Prostate gland (tissue), 2 donors: Measurements from ENCODE around the gene PSMA2. TPM values are rescaled to one million over a fixed set of nuclear protein-coding genes. Genes with fewer than 3 reads are reported as not detected.

Source experiments
- DNase-seq: peaks from one replicate; pipeline ENCODE4 v3.0.0-alpha.2; 2019; ENCODE audit warnings: low spot score
- H3K27ac ChIP-seq, 2 donors: fragments of 200-600 bp; sonication (generic); 2 replicates each; pipeline ENCODE4 v1.5.1; 2017 to 2019
- H3K27me3 ChIP-seq: fragments of 200-600 bp; sonication (generic); replicated peaks from 2 replicates; pipeline ENCODE4 v1.5.1; 2019; ENCODE audit not compliant: insufficient read depth
- H3K36me3 ChIP-seq, 2 donors: fragments of 200-600 bp; sonication (generic); 1 replicate in 1 of 2; 2 replicates in 1 of 2; pipeline versions ENCODE4 v1.5.1 to v1.8.1; 2017 to 2019
- H3K4me1 ChIP-seq: fragments of 200-600 bp; sonication (generic); replicated peaks from 2 replicates; pipeline ENCODE4 v1.5.1; 2019
- H3K4me3 ChIP-seq, 2 donors: fragments of 200-600 bp; sonication (generic); 2 replicates each; pipeline ENCODE4 v1.5.1; 2017 to 2019
- H3K9me3 ChIP-seq: fragments of 200-600 bp; sonication (generic); 2 replicates; pipeline ENCODE4 v1.5.1; 2017
- CTCF ChIP-seq, 4 experiments: fragments of 200-600 bp in 2 of 4; fragments of 450-650 bp in 2 of 4; sonication (generic) in 2 of 4; IDR thresholded peaks; 1 replicate in 3 of 4; 2 replicates in 1 of 4; pipeline ENCODE4 v1.5.1; 2016 to 2019; ENCODE audit warnings: antibody characterized with exemption in 4 of 4, mild to moderate bottlenecking in 2 of 4, moderate library complexity in 2 of 4
- POLR2A ChIP-seq: fragments of 450-650 bp; IDR thresholded peaks from one replicate; pipeline ENCODE4 v1.6.1; 2016; ENCODE audit warnings: antibody characterized with exemption, mild to moderate bottlenecking
- POLR2AphosphoS5 ChIP-seq: sonication (generic); formaldehyde crosslinking; IDR thresholded peaks from one replicate; pipeline ENCODE4 v1.6.1; 2017; ENCODE audit warnings: antibody characterized with exemption
- WGBS: methylation state at CpG from one replicate; pipeline ENCODE4 v1.1.5; 2018; 5-methylcytosine and 5-hydroxymethylcytosine counted together
- intact Hi-C: fragments of 100-400 bp; cut with DNase I; formaldehyde crosslinking; loops from one replicate; pipeline ENCODE4 v1.14.2; 2022
- total RNA-seq, 2 donors: library from RNA; depleted of rRNA; stranded (reverse); fragments of >200 nt; gene quantifications; one replicate each; pipeline ENCODE4 v1.1.0, GENCODE V29; 2016

Gene PSMA2
- total RNA-seq, 2 donors from 2014 or later: 56.2 to 79.1 TPM

- no peak for TF ChIP-seq POLR2A
- no peak for TF ChIP-seq POLR2AphosphoS5
- TF ChIP-seq CTCF (IDR thresholded peaks at IDR 0.05): no peak
- Histone ChIP-seq H3K9me3 (no peaks in the 10 kb centered on the region), H3K27me3 (no peaks in the 10 kb centered on the region), H3K36me3 (peaks cover 0 to 2% of the 10 kb centered on the region in 2 donors), H3K4me3 (no peak overlapping the region), H3K4me1 (peaks cover 7% of the 10 kb centered on the region), H3K27ac (no peak overlapping the region)
- WGBS: 51% methylated on average over 3 of the region's 3 CpGs
- no peak for DNase-seq
- intact Hi-C loops: no loop called here
These were observed 2.5 kb downstream of the PSMA2 start for GRCh38 chr7:42929449-42929848.

- H3K4me1 ChIP-seq: peaks cover 7% of the 10 kb centered on the region
- no peak for TF ChIP-seq POLR2A
- no peak for TF ChIP-seq CTCF (IDR thresholded peaks at IDR 0.05)
- TF ChIP-seq POLR2AphosphoS5: no peak
- no peaks in the 10 kb centered on the region for H3K9me3 ChIP-seq
- intact Hi-C loops: no loop called here
- H3K36me3 ChIP-seq: peaks cover 0 to 2% of the 10 kb centered on the region in 2 donors
- no peak for DNase-seq
- no peak overlapping the region for H3K4me3 ChIP-seq
- 51% methylated on average over 3 of the region's 3 CpGs for WGBS
- H3K27me3 ChIP-seq: no peaks in the 10 kb centered on the region
- H3K27ac ChIP-seq: no peak overlapping the region
These were observed 3.2 kb downstream of the PSMA2 start for GRCh38 chr7:42928754-42929153.

- 68% methylated on average over 5 of the region's 5 CpGs for WGBS
- DNase-seq: no peak
- no peak overlapping the region for H3K4me3 ChIP-seq
- no peaks in the 10 kb centered on the region for H3K27me3 ChIP-seq
- H3K4me1 ChIP-seq: peaks cover 7% of the 10 kb centered on the region
- intact Hi-C loops: no loop called here
- no peaks in the 10 kb centered on the region for H3K9me3 ChIP-seq
- peak overlapping the region in 1 of 2 donors; percentile 22 for H3K27ac ChIP-seq
- H3K36me3 ChIP-seq: peaks cover 0 to 2% of the 10 kb centered on the region in 2 donors
- TF ChIP-seq POLR2A (no peak), CTCF (IDR thresholded peaks at IDR 0.05) (no peak), POLR2AphosphoS5 (no peak)
These were observed 5.8 kb downstream of the PSMA2 start for GRCh38 chr7:42926204-42926603.

- no peaks in the 10 kb centered on the region for H3K27me3 ChIP-seq
- WGBS: 70% methylated on average over 1 of the region's 1 CpG
- peaks cover 7% of the 10 kb centered on the region for H3K4me1 ChIP-seq
- H3K4me3 ChIP-seq: no peak overlapping the region
- peaks cover 0 to 2% of the 10 kb centered on the region in 2 donors for H3K36me3 ChIP-seq
- no peak for TF ChIP-seq POLR2AphosphoS5
- no peak for TF ChIP-seq CTCF (IDR thresholded peaks at IDR 0.05)
- TF ChIP-seq POLR2A: no peak
- no peak for DNase-seq
- peak overlapping the region in 1 of 2 donors; percentile 22 for H3K27ac ChIP-seq
- H3K9me3 ChIP-seq: no peaks in the 10 kb centered on the region
- intact Hi-C loops: no loop called here
These were observed 6.3 kb downstream of the PSMA2 start for GRCh38 chr7:42925630-42926029.

- no peak for DNase-seq
- WGBS: 80% methylated on average over 5 of the region's 5 CpGs
- H3K4me1 ChIP-seq: peaks cover 7% of the 10 kb centered on the region
- no peak for TF ChIP-seq CTCF (IDR thresholded peaks at IDR 0.05)
- no peak for TF ChIP-seq POLR2AphosphoS5
- TF ChIP-seq POLR2A: no peak
- no peak overlapping the region for H3K4me3 ChIP-seq
- no peaks in the 10 kb centered on the region for H3K9me3 ChIP-seq
- H3K36me3 ChIP-seq: peaks cover 0 to 2% of the 10 kb centered on the region in 2 donors
- no peaks in the 10 kb centered on the region for H3K27me3 ChIP-seq
- intact Hi-C loops: no loop called here
- H3K27ac ChIP-seq: no peak overlapping the region
These were observed 7.6 kb downstream of the PSMA2 start for GRCh38 chr7:42924223-42924838.
